ENCODE results near the gene KRTAP13-4.

KRTAP13-4 gene

DNA sequence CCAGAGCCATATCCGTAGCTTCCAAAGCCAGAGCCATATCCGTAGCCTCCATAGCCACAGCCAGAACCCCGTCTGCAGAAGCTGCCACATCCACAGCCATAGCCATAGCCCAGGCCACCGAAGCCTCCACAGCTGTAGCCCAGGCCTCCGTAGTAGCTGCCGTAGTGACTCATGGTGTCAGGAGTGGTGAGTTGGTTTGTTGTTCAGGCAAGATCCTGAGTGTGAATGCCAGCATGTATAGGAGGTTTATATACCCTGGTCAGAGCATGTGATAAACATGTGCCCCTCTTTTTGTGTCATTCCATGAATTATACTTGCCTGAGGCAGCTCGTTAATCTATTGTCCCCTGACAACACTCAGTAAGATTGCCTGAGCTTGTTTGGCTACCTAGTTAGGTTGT lies 50.1 kb downstream of the KRTAP13-4 start, which contains the start of gene KRTAP19-1:
KRTAP19-1 (minus strand) TSS at position 223 of the 400 bp plus-strand sequence; CDS start at position 173, 50 bp downstream.
- no peaks in the 10 kb centered on the region for H3K36me3 ChIP-seq (ENCODE audit: control insufficient read depth in 1 of 2, insufficient read depth in 2 of 2, low read length in 2 of 2)
- peaks cover 2 to 19% of the 10 kb centered on the region in 2 donors for H3K9me3 ChIP-seq (ENCODE audit: control insufficient read depth in 1 of 2, low read length in 2 of 2)
- H3K4me3 ChIP-seq (ENCODE audit: low read depth in 1 of 2, low read length in 2 of 2), result no peak within 1 kb of the TSS
- H3K9ac ChIP-seq (ENCODE audit: low read depth in 1 of 2, low read length in 2 of 2), result no peak within 1 kb of the TSS
- H3K27ac ChIP-seq (ENCODE audit: low read depth, low read length), result no peak within 1 kb of the TSS
- H3K4me1 ChIP-seq (ENCODE audit: control insufficient read depth in 1 of 2, insufficient read depth in 2 of 2, low read length in 2 of 2), result no peaks in the 10 kb centered on the region
- no peaks in the 10 kb centered on the region for H3K27me3 ChIP-seq (ENCODE audit: control insufficient read depth in 1 of 2, insufficient read depth in 2 of 2, low read length in 2 of 2)

Measured in duodenal mucosa (tissue), 2 donors.